Measurements from ENCODE around the gene CCSER1. TPM values are rescaled to one million over a fixed set of nuclear protein-coding genes. Genes with fewer than 3 reads are reported as not detected.

The CCSER1 gene
- polyA plus RNA-seq, 3 donors, result 0.09 to 0.75 (median 0.13) TPM

DNA sequence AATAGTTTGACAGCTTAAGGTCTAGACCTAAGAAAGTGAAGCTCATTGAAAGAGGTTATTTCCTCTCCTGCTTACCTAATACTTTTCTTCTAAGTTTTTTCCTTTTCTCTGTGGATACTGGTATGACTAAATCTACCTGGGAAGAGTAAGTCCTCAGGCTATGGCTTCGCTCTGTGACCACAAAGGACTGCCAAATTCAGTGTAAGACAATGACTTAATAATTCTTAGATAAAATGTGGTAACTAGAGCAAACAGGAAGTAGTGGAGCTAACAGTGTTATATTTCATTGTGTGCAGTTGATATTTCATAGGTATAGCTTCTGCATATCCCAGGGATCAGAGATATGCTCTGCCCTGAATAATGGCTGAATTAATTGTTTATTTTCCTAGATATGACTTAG is 418.9 kb downstream of the CCSER1 start:
- no CpG with 5 or more reads among the region's 1 CpG for WGBS (ENCODE audit: insufficient coverage)
- H3K4me1 ChIP-seq (ENCODE audit: control insufficient read depth in 1 of 2, insufficient read depth in 2 of 2, low read length in 2 of 2), result peaks cover 0 to 3% of the 10 kb centered on the region in 2 donors
- no peaks in the 10 kb centered on the region for H3K27me3 ChIP-seq (ENCODE audit: control insufficient read depth in 2 of 2, insufficient read depth in 2 of 2, low read length in 2 of 2)
- Mint-ChIP-seq H3K4me3 (no peak overlapping the region), H3K27ac (no peak overlapping the region), H3K9me3 (no peaks in the 10 kb centered on the region), H3K4me1 (peaks cover 8% of the 10 kb centered on the region), H3K27me3 (ENCODE audit: low read depth in 3 of 3) (no peaks in the 10 kb centered on the region), H3K36me3 (no peaks in the 10 kb centered on the region)
- DNase-seq, result no peak
- intact Hi-C loops (cut with micrococcal nuclease), result no loop called here
- no peaks in the 10 kb centered on the region for H3K36me3 ChIP-seq (replicated peaks in 1 of 2; ENCODE audit: control insufficient read depth in 1 of 2, insufficient read depth in 2 of 2, low read length in 2 of 2)
- no peaks in the 10 kb centered on the region for H3K9me3 ChIP-seq (replicated peaks in 1 of 2; ENCODE audit: control insufficient read depth in 1 of 2, insufficient read depth in 1 of 2, low read length in 2 of 2)
- no peak overlapping the region for H3K27ac ChIP-seq (ENCODE audit: low read depth in 1 of 2, low read length in 2 of 2)
- H3K4me2 ChIP-seq (replicated peaks; ENCODE audit: extremely low read depth, low read length, poor library complexity, severe bottlenecking), result no peak overlapping the region
- no peak overlapping the region for H2AFZ ChIP-seq (ENCODE audit: insufficient read depth, low read depth, low read length, poor library complexity, severe bottlenecking)
- no peaks in the 10 kb centered on the region for H4K20me1 ChIP-seq (ENCODE audit: insufficient read depth, low read length)
- no peak overlapping the region for H3K9ac ChIP-seq (ENCODE audit: insufficient read depth, low read length, poor library complexity, severe bottlenecking)
- TF ChIP-seq, protein P1, sequence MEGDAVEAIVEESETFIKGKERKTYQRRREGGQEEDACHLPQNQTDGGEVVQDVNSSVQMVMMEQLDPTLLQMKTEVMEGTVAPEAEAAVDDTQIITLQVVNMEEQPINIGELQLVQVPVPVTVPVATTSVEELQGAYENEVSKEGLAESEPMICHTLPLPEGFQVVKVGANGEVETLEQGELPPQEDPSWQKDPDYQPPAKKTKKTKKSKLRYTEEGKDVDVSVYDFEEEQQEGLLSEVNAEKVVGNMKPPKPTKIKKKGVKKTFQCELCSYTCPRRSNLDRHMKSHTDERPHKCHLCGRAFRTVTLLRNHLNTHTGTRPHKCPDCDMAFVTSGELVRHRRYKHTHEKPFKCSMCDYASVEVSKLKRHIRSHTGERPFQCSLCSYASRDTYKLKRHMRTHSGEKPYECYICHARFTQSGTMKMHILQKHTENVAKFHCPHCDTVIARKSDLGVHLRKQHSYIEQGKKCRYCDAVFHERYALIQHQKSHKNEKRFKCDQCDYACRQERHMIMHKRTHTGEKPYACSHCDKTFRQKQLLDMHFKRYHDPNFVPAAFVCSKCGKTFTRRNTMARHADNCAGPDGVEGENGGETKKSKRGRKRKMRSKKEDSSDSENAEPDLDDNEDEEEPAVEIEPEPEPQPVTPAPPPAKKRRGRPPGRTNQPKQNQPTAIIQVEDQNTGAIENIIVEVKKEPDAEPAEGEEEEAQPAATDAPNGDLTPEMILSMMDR (IDR thresholded peaks at IDR 0.05), result no peak
- no peaks in the 10 kb centered on the region for H3K79me2 ChIP-seq (ENCODE audit: insufficient read depth, low read length)
- H3K4me3 ChIP-seq (replicated peaks in 1 of 3; ENCODE audit: low read depth in 2 of 3, low read length in 3 of 3), result no peak overlapping the region

DNA sequence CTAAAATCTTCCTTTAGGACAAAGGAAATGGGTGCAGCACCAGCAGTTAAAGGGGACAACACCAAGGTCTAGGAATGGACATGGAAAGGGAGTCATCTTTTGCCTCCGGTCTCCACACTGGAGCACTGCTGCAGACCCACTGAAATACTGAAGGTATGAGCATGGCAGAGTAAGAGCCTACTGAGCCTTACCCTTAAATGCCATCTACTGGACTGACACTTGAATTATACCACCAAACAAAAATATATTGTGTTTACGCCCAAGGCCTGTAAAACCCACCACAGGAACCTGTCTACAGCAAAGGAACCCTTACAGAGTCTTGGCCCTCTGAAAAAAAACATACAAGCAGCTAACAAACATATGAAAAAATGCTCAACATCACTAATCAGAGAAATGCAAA is 443.4 kb downstream of the CCSER1 start:
- Histone ChIP-seq H3K27ac (ENCODE audit: low read depth in 1 of 2, low read length in 2 of 2) (no peak overlapping the region), H3K9me3 (replicated peaks in 1 of 2; ENCODE audit: control insufficient read depth in 1 of 2, insufficient read depth in 1 of 2, low read length in 2 of 2) (peaks cover 5 to 29% of the 10 kb centered on the region in 2 donors), H3K4me1 (ENCODE audit: control insufficient read depth in 1 of 2, insufficient read depth in 2 of 2, low read length in 2 of 2) (no peaks in the 10 kb centered on the region), H3K79me2 (ENCODE audit: insufficient read depth, low read length) (no peaks in the 10 kb centered on the region), H4K20me1 (ENCODE audit: insufficient read depth, low read length) (no peaks in the 10 kb centered on the region), H3K36me3 (replicated peaks in 1 of 2; ENCODE audit: control insufficient read depth in 1 of 2, insufficient read depth in 2 of 2, low read length in 2 of 2) (no peaks in the 10 kb centered on the region), H3K9ac (ENCODE audit: insufficient read depth, low read length, poor library complexity, severe bottlenecking) (no peak overlapping the region), H2AFZ (ENCODE audit: insufficient read depth, low read depth, low read length, poor library complexity, severe bottlenecking) (no peak overlapping the region), H3K4me2 (replicated peaks; ENCODE audit: extremely low read depth, low read length, poor library complexity, severe bottlenecking) (no peak overlapping the region), H3K4me3 (replicated peaks in 1 of 3; ENCODE audit: low read depth in 2 of 3, low read length in 3 of 3) (no peak overlapping the region), H3K27me3 (ENCODE audit: control insufficient read depth in 2 of 2, insufficient read depth in 2 of 2, low read length in 2 of 2) (no peaks in the 10 kb centered on the region)
- no peaks in the 10 kb centered on the region for H3K4me1 Mint-ChIP-seq
- no peak overlapping the region for H3K27ac Mint-ChIP-seq
- no CpG with 5 or more reads among the region's 2 CpGs for WGBS (ENCODE audit: insufficient coverage)
- peaks cover 8 to 29% (median 15%) of the 10 kb centered on the region in 7 donors for H3K9me3 Mint-ChIP-seq
- no peak for DNase-seq
- no peak overlapping the region for H3K4me3 Mint-ChIP-seq
- H3K36me3 Mint-ChIP-seq, result no peaks in the 10 kb centered on the region
- TF ChIP-seq, protein P1 (IDR thresholded peaks at IDR 0.05), result no peak
- H3K27me3 Mint-ChIP-seq (ENCODE audit: low read depth in 3 of 3), result no peaks in the 10 kb centered on the region
- intact Hi-C loops (cut with micrococcal nuclease), result no loop called here

All from CD14-positive monocyte (primary cell).